ENCODE results near the gene ZBTB7C.

Gene ZBTB7C

GRCh38 chr18:48318436-48318835 is 90.7 kb downstream of the ZBTB7C start:
- Histone ChIP-seq H3K4me3 (ENCODE audit: low read length) (no peak overlapping the region), H3K9me3 (replicated peaks; ENCODE audit: low read length) (no peaks in the 10 kb centered on the region), H3K27me3 (ENCODE audit: control insufficient read depth, insufficient read depth, low read length) (peaks cover 22% of the 10 kb centered on the region), H3K4me2 (ENCODE audit: low read length) (no peak overlapping the region), H3K36me3 (ENCODE audit: insufficient read depth, low read length) (no peaks in the 10 kb centered on the region), H3K4me1 (ENCODE audit: control insufficient read depth, insufficient read depth, low read length) (peaks cover 14% of the 10 kb centered on the region), H3K9ac (ENCODE audit: low read depth, low read length) (no peak overlapping the region)

- peaks cover 27% of the 10 kb centered on the region for H3K27me3 ChIP-seq (ENCODE audit: control insufficient read depth, insufficient read depth, low read length)
- H3K4me3 ChIP-seq (ENCODE audit: low read length) = no peak overlapping the region
- H3K4me1 ChIP-seq (ENCODE audit: control insufficient read depth, insufficient read depth, low read length) = peaks cover 14% of the 10 kb centered on the region
- H3K9me3 ChIP-seq (replicated peaks; ENCODE audit: low read length) = no peaks in the 10 kb centered on the region
- H3K4me2 ChIP-seq (ENCODE audit: low read length) = no peak overlapping the region
- H3K9ac ChIP-seq (ENCODE audit: low read depth, low read length) = no peak overlapping the region
- H3K36me3 ChIP-seq (ENCODE audit: insufficient read depth, low read length) = no peaks in the 10 kb centered on the region
Measured at GRCh38 chr18:48317781-48318381, 91.3 kb downstream of the ZBTB7C start.

- Histone ChIP-seq H3K9me3 (replicated peaks; ENCODE audit: low read length) (no peaks in the 10 kb centered on the region), H3K4me1 (ENCODE audit: control insufficient read depth, insufficient read depth, low read length) (peaks cover 14% of the 10 kb centered on the region), H3K36me3 (ENCODE audit: insufficient read depth, low read length) (no peaks in the 10 kb centered on the region), H3K4me3 (ENCODE audit: low read length) (no peak overlapping the region), H3K27me3 (ENCODE audit: control insufficient read depth, insufficient read depth, low read length) (peaks cover 43% of the 10 kb centered on the region), H3K4me2 (ENCODE audit: low read length) (no peak overlapping the region), H3K9ac (ENCODE audit: low read depth, low read length) (no peak overlapping the region)
Measured at GRCh38 chr18:48316177-48316576, 93.0 kb downstream of the ZBTB7C start.

- no peaks in the 10 kb centered on the region for H3K36me3 ChIP-seq (ENCODE audit: insufficient read depth, low read length)
- H3K27me3 ChIP-seq (ENCODE audit: control insufficient read depth, insufficient read depth, low read length) = peaks cover 52% of the 10 kb centered on the region
- no peak overlapping the region for H3K4me3 ChIP-seq (ENCODE audit: low read length)
- H3K9ac ChIP-seq (ENCODE audit: low read depth, low read length) = no peak overlapping the region
- no peak overlapping the region for H3K4me2 ChIP-seq (ENCODE audit: low read length)
- peaks cover 2% of the 10 kb centered on the region for H3K4me1 ChIP-seq (ENCODE audit: control insufficient read depth, insufficient read depth, low read length)
- H3K9me3 ChIP-seq (replicated peaks; ENCODE audit: low read length) = no peaks in the 10 kb centered on the region
Measured at GRCh38 chr18:48314690-48315089, 94.5 kb downstream of the ZBTB7C start.

GRCh38 chr18:48313792-48314191 is 95.4 kb downstream of the ZBTB7C start:
- H3K36me3 ChIP-seq (ENCODE audit: insufficient read depth, low read length) = no peaks in the 10 kb centered on the region
- H3K9me3 ChIP-seq (replicated peaks; ENCODE audit: low read length) = no peaks in the 10 kb centered on the region
- no peak overlapping the region for H3K4me2 ChIP-seq (ENCODE audit: low read length)
- no peak overlapping the region for H3K4me3 ChIP-seq (ENCODE audit: low read length)
- peaks cover 59% of the 10 kb centered on the region for H3K27me3 ChIP-seq (ENCODE audit: control insufficient read depth, insufficient read depth, low read length)
- no peaks in the 10 kb centered on the region for H3K4me1 ChIP-seq (ENCODE audit: control insufficient read depth, insufficient read depth, low read length)
- H3K9ac ChIP-seq (ENCODE audit: low read depth, low read length) = no peak overlapping the region

- H3K27me3 ChIP-seq (ENCODE audit: control insufficient read depth, insufficient read depth, low read length) = peaks cover 66% of the 10 kb centered on the region
- H3K9ac ChIP-seq (ENCODE audit: low read depth, low read length) = no peak overlapping the region
- no peak overlapping the region for H3K4me3 ChIP-seq (ENCODE audit: low read length)
- H3K9me3 ChIP-seq (replicated peaks; ENCODE audit: low read length) = no peaks in the 10 kb centered on the region
- H3K36me3 ChIP-seq (ENCODE audit: insufficient read depth, low read length) = no peaks in the 10 kb centered on the region
- H3K4me2 ChIP-seq (ENCODE audit: low read length) = no peak overlapping the region
- no peaks in the 10 kb centered on the region for H3K4me1 ChIP-seq (ENCODE audit: control insufficient read depth, insufficient read depth, low read length)
Measured at GRCh38 chr18:48312066-48312465, 97.1 kb downstream of the ZBTB7C start.

GRCh38 chr18:48310999-48311398 is 98.2 kb downstream of the ZBTB7C start:
- Histone ChIP-seq H3K36me3 (ENCODE audit: insufficient read depth, low read length) (no peaks in the 10 kb centered on the region), H3K4me2 (ENCODE audit: low read length) (no peak overlapping the region), H3K27me3 (ENCODE audit: control insufficient read depth, insufficient read depth, low read length) (peaks cover 70% of the 10 kb centered on the region), H3K4me3 (ENCODE audit: low read length) (no peak overlapping the region), H3K9me3 (replicated peaks; ENCODE audit: low read length) (no peaks in the 10 kb centered on the region), H3K4me1 (ENCODE audit: control insufficient read depth, insufficient read depth, low read length) (no peaks in the 10 kb centered on the region), H3K9ac (ENCODE audit: low read depth, low read length) (no peak overlapping the region)

GRCh38 chr18:48310353-48310752 is 98.8 kb downstream of the ZBTB7C start:
- Histone ChIP-seq H3K4me1 (ENCODE audit: control insufficient read depth, insufficient read depth, low read length) (no peaks in the 10 kb centered on the region), H3K9ac (ENCODE audit: low read depth, low read length) (no peak overlapping the region), H3K9me3 (replicated peaks; ENCODE audit: low read length) (no peaks in the 10 kb centered on the region), H3K4me2 (ENCODE audit: low read length) (no peak overlapping the region), H3K36me3 (ENCODE audit: insufficient read depth, low read length) (no peaks in the 10 kb centered on the region), H3K4me3 (ENCODE audit: low read length) (no peak overlapping the region), H3K27me3 (ENCODE audit: control insufficient read depth, insufficient read depth, low read length) (peaks cover 71% of the 10 kb centered on the region)

GRCh38 chr18:48308755-48309575 is 100.2 kb downstream of the ZBTB7C start:
- no peaks in the 10 kb centered on the region for H3K36me3 ChIP-seq (ENCODE audit: insufficient read depth, low read length)

GRCh38 chr18:48308027-48308635 is 101.1 kb downstream of the ZBTB7C start:
- no peak overlapping the region for H3K9ac ChIP-seq (ENCODE audit: low read depth, low read length)
- no peaks in the 10 kb centered on the region for H3K4me1 ChIP-seq (ENCODE audit: control insufficient read depth, insufficient read depth, low read length)
- peaks cover 58% of the 10 kb centered on the region for H3K27me3 ChIP-seq (ENCODE audit: control insufficient read depth, insufficient read depth, low read length)
- no peaks in the 10 kb centered on the region for H3K9me3 ChIP-seq (replicated peaks; ENCODE audit: low read length)
- no peak overlapping the region for H3K4me3 ChIP-seq (ENCODE audit: low read length)
- H3K4me2 ChIP-seq (ENCODE audit: low read length) = no peak overlapping the region
- H3K36me3 ChIP-seq (ENCODE audit: insufficient read depth, low read length) = no peaks in the 10 kb centered on the region

More at GRCh38 chr18:48308755-48309575, 100.2 kb downstream of the ZBTB7C start:
- Histone ChIP-seq H3K9ac (ENCODE audit: low read depth, low read length) (no peak overlapping the region), H3K4me2 (ENCODE audit: low read length) (no peak overlapping the region), H3K4me3 (ENCODE audit: low read length) (no peak overlapping the region), H3K27me3 (ENCODE audit: control insufficient read depth, insufficient read depth, low read length) (peaks cover 62% of the 10 kb centered on the region), H3K9me3 (replicated peaks; ENCODE audit: low read length) (no peaks in the 10 kb centered on the region), H3K4me1 (ENCODE audit: control insufficient read depth, insufficient read depth, low read length) (no peaks in the 10 kb centered on the region)

- Histone ChIP-seq H3K27me3 (ENCODE audit: control insufficient read depth, insufficient read depth, low read length) (peaks cover 48% of the 10 kb centered on the region), H3K9ac (ENCODE audit: low read depth, low read length) (no peak overlapping the region), H3K4me3 (ENCODE audit: low read length) (no peak overlapping the region), H3K4me2 (ENCODE audit: low read length) (no peak overlapping the region), H3K36me3 (ENCODE audit: insufficient read depth, low read length) (no peaks in the 10 kb centered on the region), H3K9me3 (replicated peaks; ENCODE audit: low read length) (no peaks in the 10 kb centered on the region), H3K4me1 (ENCODE audit: control insufficient read depth, insufficient read depth, low read length) (no peaks in the 10 kb centered on the region)
Measured at GRCh38 chr18:48306838-48307237, 102.3 kb downstream of the ZBTB7C start.
